Thyroid gland (tissue), 4 donors: Measurements from ENCODE around the gene YPEL3.

Source experiments
- CTCF ChIP-seq, 6 experiments: fragments of 200-600 bp in 3 of 6; fragments of 450-650 bp in 3 of 6; sonication (generic) in 3 of 6; IDR thresholded peaks; one replicate each; pipeline ENCODE4 v1.5.1; 2016 to 2019; ENCODE audit warnings: antibody characterized with exemption in 6 of 6, mild to moderate bottlenecking in 2 of 6, inconsistent platforms in 1 of 6, moderate library complexity in 1 of 6
- POLR2A ChIP-seq, 2 donors: fragments of 450-650 bp; IDR thresholded peaks; one replicate each; pipeline ENCODE4 v1.6.1; 2017; ENCODE audit warnings: antibody characterized with exemption in 2 of 2, mild to moderate bottlenecking in 2 of 2, moderate library complexity in 1 of 2

- TF ChIP-seq CTCF (IDR thresholded peaks at IDR 0.05) (no peak), POLR2A (IDR thresholded peaks at IDR 0.05) (no peak)
Measured at GRCh38 chr16:30144017-30144416, 48.0 kb upstream of the YPEL3 start.
